Type B pancreatic cell (in vitro differentiated cells): ENCODE results near the gene YIF1A. TPM values are rescaled to one million over a fixed set of nuclear protein-coding genes. Genes with fewer than 3 reads are reported as not detected.
"Not testable (repeated sequence)": the region's sequence is repeated elsewhere in the genome, so short reads cannot be mapped to it uniquely, and the experiment has no call there.

Experiments used
- DNase-seq: peaks from one replicate; pipeline ENCODE4 v3.0.0; 2021; ENCODE audit warnings: mixed read lengths; ENCODE audit not compliant: unreplicated experiment; ENCODE audit errors: extremely low spot score
- H3K27ac Mint-ChIP-seq: 2 replicates; pipeline ENCODE4 v1.8.0; 2021; ENCODE audit warnings: mild to moderate bottlenecking, mixed read lengths
- H3K27me3 Mint-ChIP-seq: 2 replicates; pipeline ENCODE4 v1.8.0; 2021; ENCODE audit warnings: mixed read lengths
- H3K36me3 Mint-ChIP-seq: 2 replicates; pipeline ENCODE4 v1.8.0; 2021; ENCODE audit warnings: mixed read lengths
- H3K4me1 Mint-ChIP-seq: one replicate; pipeline ENCODE4 v1.8.0; 2021; ENCODE audit warnings: mixed read lengths; ENCODE audit not compliant: unreplicated experiment
- H3K4me3 Mint-ChIP-seq: 2 replicates; pipeline ENCODE4 v1.8.0; 2021; ENCODE audit warnings: mild to moderate bottlenecking, mixed read lengths
- H3K9me3 Mint-ChIP-seq: 2 replicates; pipeline ENCODE4 v1.8.0; 2021; ENCODE audit warnings: mixed read lengths
- CTCF ChIP-seq: fragments of 200-600 bp; sonication (generic); conservative IDR thresholded peaks from 2 replicates; pipeline ENCODE4 v1.5.0; 2021; ENCODE audit warnings: antibody characterized with exemption, mild to moderate bottlenecking
- total RNA-seq: library from RNA; stranded (reverse); gene quantifications from 2 replicates; pipeline ENCODE4 v1.2.1, GENCODE V29; 2021; ENCODE audit warnings: low replicate concordance

YIF1A gene
- total RNA-seq, 1 donor from 2014 or later, result 87.0 TPM

GRCh38 chr11:66261578-66261977 lies 27.4 kb downstream of the YIF1A start:
- Mint-ChIP-seq H3K9me3 (no peaks in the 10 kb centered on the region), H3K4me3 (no peak overlapping the region), H3K4me1 (peaks cover 13% of the 10 kb centered on the region), H3K27ac (no peak overlapping the region), H3K36me3 (peaks cover 3% of the 10 kb centered on the region), H3K27me3 (no peaks in the 10 kb centered on the region)
- no peak for DNase-seq
- no peak for TF ChIP-seq CTCF

GRCh38 chr11:66259956-66260355 lies 29.0 kb downstream of the YIF1A start:
- peak overlapping the region; percentile 31 for H3K4me3 Mint-ChIP-seq
- no peaks in the 10 kb centered on the region for H3K27me3 Mint-ChIP-seq
- H3K9me3 Mint-ChIP-seq, result no peaks in the 10 kb centered on the region
- TF ChIP-seq CTCF, result no peak
- H3K4me1 Mint-ChIP-seq, result peaks cover 13% of the 10 kb centered on the region
- H3K27ac Mint-ChIP-seq, result no peak overlapping the region
- no peak for DNase-seq
- H3K36me3 Mint-ChIP-seq, result peaks cover 3% of the 10 kb centered on the region

DNA sequence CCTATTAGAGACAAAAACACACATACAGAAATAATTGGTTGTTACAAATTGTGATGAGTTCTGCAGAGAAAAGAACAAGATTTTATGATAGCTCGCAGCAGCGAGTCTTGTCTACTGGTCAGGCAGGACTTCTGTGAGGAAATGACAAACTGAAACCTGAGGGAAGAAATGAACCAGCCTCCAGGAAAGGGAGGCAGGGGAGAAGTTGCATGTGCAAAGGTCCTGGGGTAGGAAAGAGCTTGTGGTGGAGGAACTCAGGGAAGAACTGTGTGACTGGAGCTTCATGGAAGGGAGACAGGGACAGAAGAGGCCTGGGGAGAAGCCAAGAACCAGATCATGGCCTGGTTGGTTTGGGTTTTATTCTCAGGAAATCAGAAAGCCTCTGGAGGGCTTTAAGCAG lies 29.7 kb downstream of the YIF1A start:
- H3K4me3 Mint-ChIP-seq, result peak overlapping the region; percentile 91
- H3K27me3 Mint-ChIP-seq, result no peaks in the 10 kb centered on the region
- H3K36me3 Mint-ChIP-seq, result peaks cover 3% of the 10 kb centered on the region
- H3K27ac Mint-ChIP-seq, result no peak overlapping the region
- no peak for TF ChIP-seq CTCF
- peaks cover 13% of the 10 kb centered on the region for H3K4me1 Mint-ChIP-seq
- no peaks in the 10 kb centered on the region for H3K9me3 Mint-ChIP-seq
- DNase-seq, result no peak

DNA sequence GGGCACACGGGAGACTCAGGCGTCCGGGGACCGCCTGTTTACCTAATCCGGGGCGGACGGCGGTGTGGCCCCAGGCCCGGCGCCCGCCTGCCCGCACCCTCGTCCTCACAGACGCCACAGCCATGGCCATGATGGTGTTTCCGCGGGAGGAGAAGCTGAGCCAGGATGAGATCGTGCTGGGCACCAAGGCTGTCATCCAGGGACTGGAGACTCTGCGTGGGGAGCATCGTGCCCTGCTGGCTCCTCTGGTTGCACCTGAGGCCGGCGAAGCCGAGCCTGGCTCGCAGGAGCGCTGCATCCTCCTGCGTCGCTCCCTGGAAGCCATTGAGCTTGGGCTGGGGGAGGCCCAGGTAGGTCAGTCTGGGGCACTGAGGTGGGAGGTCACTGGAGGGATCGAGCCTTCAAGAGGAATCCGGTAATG lies 30.5 kb downstream of the YIF1A start:
- H3K4me3 Mint-ChIP-seq, result peak overlapping the region; percentile 91
- peaks cover 13% of the 10 kb centered on the region for H3K4me1 Mint-ChIP-seq
- no peaks in the 10 kb centered on the region for H3K9me3 Mint-ChIP-seq
- H3K36me3 Mint-ChIP-seq, result peaks cover 3% of the 10 kb centered on the region
- TF ChIP-seq CTCF, result peak; percentile 36
- no peak for DNase-seq
- H3K27ac Mint-ChIP-seq, result no peak overlapping the region
- H3K27me3 Mint-ChIP-seq, result no peaks in the 10 kb centered on the region

DNA sequence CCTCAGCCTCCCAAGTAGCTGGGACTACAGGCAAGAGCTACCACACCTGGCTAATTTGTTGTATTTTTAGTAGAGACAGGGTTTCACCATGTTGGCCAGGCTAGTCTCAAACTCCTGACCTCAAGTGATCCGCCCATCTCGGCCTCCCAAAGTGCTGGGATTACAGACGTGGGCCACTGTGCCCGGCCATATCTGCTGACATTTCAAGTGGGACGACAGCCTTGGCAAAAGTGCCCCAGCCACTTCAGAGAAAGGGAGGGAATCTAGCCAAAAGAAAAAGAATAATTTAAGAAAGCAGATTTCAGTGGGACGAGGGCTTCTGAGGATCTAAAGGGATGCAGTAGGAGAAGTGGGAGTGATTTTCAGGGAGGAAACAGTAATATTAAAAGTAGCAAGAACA lies 35.9 kb downstream of the YIF1A start:
- H3K9me3 Mint-ChIP-seq, H3K4me1 Mint-ChIP-seq, H3K27me3 Mint-ChIP-seq, DNase-seq, H3K4me3 Mint-ChIP-seq, H3K27ac Mint-ChIP-seq: not testable (repeated sequence)
- H3K36me3 Mint-ChIP-seq, result peaks cover 12% of the 10 kb centered on the region

- H3K27ac Mint-ChIP-seq, result no peak overlapping the region
- H3K4me3 Mint-ChIP-seq, result no peak overlapping the region
- no peaks in the 10 kb centered on the region for H3K27me3 Mint-ChIP-seq
- no peak for TF ChIP-seq CTCF
- no peaks in the 10 kb centered on the region for H3K4me1 Mint-ChIP-seq
- H3K36me3 Mint-ChIP-seq, result peaks cover 12% of the 10 kb centered on the region
- no peak for DNase-seq
- no peaks in the 10 kb centered on the region for H3K9me3 Mint-ChIP-seq
Measured at GRCh38 chr11:66251809-66252208, 37.1 kb downstream of the YIF1A start.
